Measurements from ENCODE around the gene NUFIP1.
A peak's percentile ranks its signal among the peaks of the same experiment; 100 is the strongest.

Gene NUFIP1

GRCh38 chr13:44930280-44930679, 59.0 kb downstream of the NUFIP1 start:
- Histone ChIP-seq H3K27ac (peak overlapping the region; percentile 61 to 63), H3K36me3 (no peaks in the 10 kb centered on the region), H3K9me3 (no peaks in the 10 kb centered on the region), H3K27me3 (no peaks in the 10 kb centered on the region), H3K4me3 (no peak overlapping the region), H3K4me1 (peaks cover 0 to 45% (median 25%) of the 10 kb centered on the region in 4 donors)
- intact Hi-C loops (cut with DNase I; ENCODE audit: low total_unique reads), result no loop called here
- no peak for TF ChIP-seq CTCF (IDR thresholded peaks at IDR 0.05)
- DNase-seq, result no peak

DNA sequence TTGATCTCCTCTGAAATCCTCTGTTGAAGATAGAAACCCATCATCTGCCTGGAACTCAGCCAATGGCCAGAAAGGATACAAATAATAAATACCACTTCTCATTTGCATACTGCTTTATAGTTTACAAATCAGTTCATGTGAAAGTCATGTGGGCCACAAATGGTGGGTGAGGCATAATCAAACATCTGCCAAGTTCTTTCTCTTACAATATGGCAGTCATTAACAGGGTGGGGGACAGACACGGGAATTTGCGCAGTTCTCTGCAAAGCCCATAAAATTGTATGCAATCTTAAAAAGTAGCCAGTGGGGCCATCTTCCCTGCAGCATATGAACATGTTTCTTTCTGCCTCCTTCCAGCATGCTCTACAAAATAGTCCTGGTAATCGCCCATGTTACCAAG, 59.6 kb downstream of the NUFIP1 start:
- intact Hi-C loops (cut with DNase I; ENCODE audit: low total_unique reads), result no loop called here
- H3K27me3 ChIP-seq, result no peaks in the 10 kb centered on the region
- no peak overlapping the region for H3K4me3 ChIP-seq
- H3K27ac ChIP-seq, result peak overlapping the region in 1 of 2 donors; percentile 63
- no peaks in the 10 kb centered on the region for H3K36me3 ChIP-seq
- peaks cover 0 to 45% (median 25%) of the 10 kb centered on the region in 4 donors for H3K4me1 ChIP-seq
- no peaks in the 10 kb centered on the region for H3K9me3 ChIP-seq
- no peak for DNase-seq
- no peak for TF ChIP-seq CTCF (IDR thresholded peaks at IDR 0.05)

DNA sequence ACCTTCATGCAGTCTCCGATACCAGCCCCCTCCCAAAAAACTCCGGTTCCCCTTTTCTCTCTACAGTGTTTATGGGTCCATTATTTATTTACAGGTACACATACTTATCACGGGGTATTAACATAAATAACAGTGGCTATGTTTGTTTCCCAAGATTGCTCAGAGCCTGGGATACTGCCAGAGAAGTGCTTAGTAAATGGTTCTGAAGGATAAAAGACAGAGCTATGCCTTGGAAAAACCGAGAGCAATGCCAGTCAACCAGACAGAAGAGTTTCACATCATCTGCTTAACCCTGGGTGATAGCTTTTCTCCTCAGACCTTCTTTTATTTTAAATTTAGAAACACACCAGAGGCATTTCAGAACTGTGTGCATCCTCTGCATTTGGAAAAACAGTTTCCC, 61.3 kb downstream of the NUFIP1 start:
- no peaks in the 10 kb centered on the region for H3K36me3 ChIP-seq
- peaks cover 0 to 46% (median 22%) of the 10 kb centered on the region in 4 donors for H3K4me1 ChIP-seq
- no peak for TF ChIP-seq CTCF (IDR thresholded peaks at IDR 0.05)
- DNase-seq, result no peak
- no peak overlapping the region for H3K4me3 ChIP-seq
- H3K27ac ChIP-seq, result no peak overlapping the region
- H3K27me3 ChIP-seq, result no peaks in the 10 kb centered on the region
- H3K9me3 ChIP-seq, result no peaks in the 10 kb centered on the region
- intact Hi-C loops (cut with DNase I; ENCODE audit: low total_unique reads), result no loop called here

GRCh38 chr13:44921931-44922758, 67.1 kb downstream of the NUFIP1 start:
- Histone ChIP-seq H3K4me1 (peaks cover 0 to 51% (median 36%) of the 10 kb centered on the region in 4 donors), H3K36me3 (no peaks in the 10 kb centered on the region), H3K27ac (peak overlapping the region; percentile 89 to 92), H3K9me3 (no peaks in the 10 kb centered on the region), H3K27me3 (no peaks in the 10 kb centered on the region), H3K4me3 (no peak overlapping the region)
- TF ChIP-seq CTCF (IDR thresholded peaks at IDR 0.05), result peak in 1 of 2 experiments; percentile 19
- intact Hi-C loops (cut with DNase I; ENCODE audit: low total_unique reads), result loop anchor here (2.0 kb wide), 1 partner anchor 47 kb away; no protein-coding TSS in a partner anchor
- DNase-seq, result peak; percentile 81 to 91

GRCh38 chr13:44921246-44921877, 67.9 kb downstream of the NUFIP1 start:
- DNase-seq, result no peak
- Histone ChIP-seq H3K27me3 (no peaks in the 10 kb centered on the region), H3K4me1 (peaks cover 0 to 56% (median 36%) of the 10 kb centered on the region in 4 donors), H3K27ac (peak overlapping the region; percentile 89 to 92), H3K36me3 (no peaks in the 10 kb centered on the region), H3K4me3 (no peak overlapping the region), H3K9me3 (no peaks in the 10 kb centered on the region)
- TF ChIP-seq CTCF (IDR thresholded peaks at IDR 0.05), result no peak
- intact Hi-C loops (cut with DNase I; ENCODE audit: low total_unique reads), result no loop called here

All from tibial artery (tissue), 4 donors.